HG03025 (cell line): ENCODE results near the gene TMEM183A.
A peak's percentile ranks its signal among the peaks of the same experiment; 100 is the strongest.
"Not testable (repeated sequence)": the region's sequence is repeated elsewhere in the genome, so short reads cannot be mapped to it uniquely, and the experiment has no call there.

Experiments used
- ATAC-seq: cut with Tn5 transposase; IDR thresholded peaks from one replicate; pipeline ENCODE4 v1.9.1; 2021; ENCODE audit warnings: mild to moderate bottlenecking, moderate library complexity; ENCODE audit not compliant: unreplicated experiment, low FRiP score

The TMEM183A gene

GRCh38 chr1:202986120-202986519, 21.1 kb upstream of the TMEM183A start:
- not testable (repeated sequence) for ATAC-seq

GRCh38 chr1:202987255-202987654, 19.9 kb upstream of the TMEM183A start:
- no peak for ATAC-seq

GRCh38 chr1:202987922-202988583, 19.1 kb upstream of the TMEM183A start:
- no peak for ATAC-seq

- ATAC-seq, result no peak
These were observed 17.3 kb upstream of the TMEM183A start for GRCh38 chr1:202989879-202990278.

GRCh38 chr1:202991112-202991511, 16.1 kb upstream of the TMEM183A start:
- ATAC-seq, result no peak

GRCh38 chr1:202994756-202995155, 12.4 kb upstream of the TMEM183A start:
- ATAC-seq, result no peak

GRCh38 chr1:202998836-202999750, 8.1 kb upstream of the TMEM183A start:
- ATAC-seq, result no peak

- ATAC-seq, result no peak
These were observed 6.8 kb upstream of the TMEM183A start for GRCh38 chr1:203000217-203000944.

- ATAC-seq, result no peak
These were observed 5.2 kb upstream of the TMEM183A start for GRCh38 chr1:203001986-203002385.

GRCh38 chr1:203002951-203003350, 4.2 kb upstream of the TMEM183A start:
- no peak for ATAC-seq

GRCh38 chr1:203005395-203006142, 1.6 kb upstream of the TMEM183A start:
- ATAC-seq, result not testable (repeated sequence)

- ATAC-seq, result no peak
These were observed 2.0 kb downstream of the TMEM183A start for GRCh38 chr1:203009185-203009584.

- ATAC-seq, result no peak
These were observed 4.4 kb downstream of the TMEM183A start for GRCh38 chr1:203011582-203011981.

GRCh38 chr1:203017061-203017460, 9.9 kb downstream of the TMEM183A start:
- no peak for ATAC-seq

GRCh38 chr1:203017692-203018091, 10.5 kb downstream of the TMEM183A start:
- ATAC-seq, result no peak

- ATAC-seq, result not testable (repeated sequence)
These were observed 15.7 kb downstream of the TMEM183A start for GRCh38 chr1:203022855-203023254.

- no peak for ATAC-seq
These were observed 18.5 kb downstream of the TMEM183A start for GRCh38 chr1:203025686-203026030.

- peak; percentile 45 for ATAC-seq
These were observed 19.0 kb downstream of the TMEM183A start, which contains the start of gene PPFIA4 for GRCh38 chr1:203026031-203026665. TSS of gene PPFIA4 (plus strand) at chr1:203026491. CDS start at chr1:203039009, 12,518 bp downstream.

GRCh38 chr1:203026666-203027663, 19.8 kb downstream of the TMEM183A start:
- ATAC-seq, result peak; percentile 38
